Measurements from ENCODE around the gene RABL6. TPM values are rescaled to one million over a fixed set of nuclear protein-coding genes. Genes with fewer than 3 reads are reported as not detected.

RABL6 gene
- total and polyA plus RNA-seq, 8 donors = 49.5 to 80.8 (median 62.3) TPM

GRCh38 chr9:136808075-136808805 lies 492 bp downstream of the RABL6 start:
- ATAC-seq (peak; percentile 21), DNase-seq (peak in 1 of 4 donors; percentile 85)
- H3K27me3 ChIP-seq = no peaks in the 10 kb centered on the region
- intact Hi-C loops (cut with DNase I) = no loop called here
- peaks cover 0 to 32% of the 10 kb centered on the region in 2 donors for H3K36me3 ChIP-seq
- peak overlapping the region; percentile 67 to 93 for H3K4me3 ChIP-seq
- peaks cover 15 to 41% of the 10 kb centered on the region in 2 donors for H3K4me1 ChIP-seq
- H3K27ac ChIP-seq = peak overlapping the region; percentile 30 to 93
- no peaks in the 10 kb centered on the region for H3K9me3 ChIP-seq
- TF ChIP-seq CTCF (IDR thresholded peaks at IDR 0.05) = no peak

DNA sequence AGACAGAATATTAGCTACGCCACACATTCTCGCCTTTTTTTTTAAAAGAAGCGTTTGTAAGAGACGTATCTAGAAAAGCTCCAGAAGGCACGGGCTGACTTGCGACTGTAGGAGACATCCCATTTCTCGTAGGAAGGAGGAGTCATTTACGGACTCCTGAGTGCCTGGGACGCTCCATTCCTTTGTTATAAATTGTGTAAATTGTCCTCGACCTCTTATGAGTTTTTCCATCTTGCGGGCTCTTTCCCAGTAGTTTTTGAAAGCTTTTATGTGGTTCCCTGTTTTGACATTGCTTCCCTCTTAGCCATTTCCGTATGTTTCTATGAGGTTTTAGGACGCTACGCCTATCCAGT lies 1.0 kb downstream of the RABL6 start:
- intact Hi-C loops (cut with DNase I) = no loop called here
- peak overlapping the region; percentile 67 to 93 for H3K4me3 ChIP-seq
- peaks cover 15 to 41% of the 10 kb centered on the region in 2 donors for H3K4me1 ChIP-seq
- H3K9me3 ChIP-seq = no peaks in the 10 kb centered on the region
- ATAC-seq (peak; percentile 5), DNase-seq (no peak)
- H3K27ac ChIP-seq = peak overlapping the region; percentile 30 to 93
- H3K36me3 ChIP-seq = peaks cover 0 to 34% of the 10 kb centered on the region in 2 donors
- TF ChIP-seq CTCF (IDR thresholded peaks at IDR 0.05) = no peak
- H3K27me3 ChIP-seq = no peaks in the 10 kb centered on the region

DNA sequence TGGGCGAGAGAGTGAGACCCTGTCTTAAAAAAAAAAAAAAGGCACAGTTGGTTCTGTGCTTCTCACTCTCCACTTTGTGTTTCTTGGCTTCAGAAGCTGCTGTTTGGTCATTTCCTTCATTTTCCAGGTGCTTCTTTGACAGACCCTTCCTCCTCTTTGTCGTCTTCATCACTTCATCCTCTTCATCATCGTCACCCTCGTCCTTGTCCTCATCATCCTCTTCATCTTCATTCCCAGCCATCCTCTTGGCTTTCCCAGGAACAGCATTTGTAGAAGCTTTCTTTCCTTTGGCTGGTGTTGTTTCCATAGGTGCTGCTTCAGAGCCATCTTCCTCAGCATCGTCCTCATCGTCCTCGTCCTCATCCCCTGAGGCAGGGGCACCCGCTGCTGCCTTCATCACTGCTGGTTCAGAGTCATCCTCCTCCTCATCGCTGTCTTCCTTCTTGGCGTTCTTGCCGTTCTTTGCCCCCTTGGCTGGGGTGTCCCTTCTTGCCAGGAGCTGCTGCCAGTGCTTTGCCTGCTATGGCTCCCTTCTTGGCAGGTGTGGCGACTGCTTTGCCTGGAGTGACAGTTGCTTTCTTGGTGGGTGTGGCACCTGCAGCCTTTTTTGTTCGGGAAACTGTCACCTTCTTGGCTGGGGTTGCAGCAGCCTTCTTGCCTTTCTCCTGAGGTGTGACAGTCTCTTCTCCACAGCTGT lies 7.1 kb downstream of the RABL6 start:
- Histone ChIP-seq H3K36me3 (peaks cover 0 to 46% of the 10 kb centered on the region in 2 donors), H3K4me1 (peaks cover 0 to 14% of the 10 kb centered on the region in 2 donors), H3K9me3 (no peaks in the 10 kb centered on the region), H3K27me3 (no peaks in the 10 kb centered on the region), H3K4me3 (no peak overlapping the region), H3K27ac (no peak overlapping the region)
- no peak for ATAC-seq
- TF ChIP-seq CTCF (IDR thresholded peaks at IDR 0.05) = no peak
- intact Hi-C loops (cut with DNase I) = no loop called here
- peak in 1 of 4 donors; percentile 2 for DNase-seq

DNA sequence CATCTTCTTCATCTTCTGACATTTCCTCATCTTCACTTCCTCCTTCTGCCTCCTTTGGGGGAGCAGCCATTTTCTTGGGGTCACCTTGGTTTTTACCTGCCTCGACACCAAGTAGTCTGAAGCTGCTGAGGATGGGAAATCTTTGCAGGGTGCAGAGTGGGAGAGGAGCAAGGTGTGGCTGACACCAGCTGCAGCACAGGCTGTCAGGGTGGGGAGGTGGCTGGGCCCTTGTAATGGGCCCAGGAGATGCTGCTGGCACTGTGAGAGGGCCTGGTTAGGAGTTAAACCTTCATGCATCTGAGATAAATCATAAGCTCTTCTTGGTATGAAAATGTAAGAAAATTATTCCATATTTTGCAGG lies 7.7 kb downstream of the RABL6 start:
- Histone ChIP-seq H3K9me3 (no peaks in the 10 kb centered on the region), H3K36me3 (peaks cover 0 to 43% of the 10 kb centered on the region in 2 donors), H3K4me3 (no peak overlapping the region), H3K27me3 (no peaks in the 10 kb centered on the region), H3K4me1 (peaks cover 0 to 8% of the 10 kb centered on the region in 2 donors), H3K27ac (no peak overlapping the region)
- DNase-seq = peak in 1 of 4 donors; percentile 2
- no peak for ATAC-seq
- intact Hi-C loops (cut with DNase I) = no loop called here
- TF ChIP-seq CTCF (IDR thresholded peaks at IDR 0.05) = no peak
